ENCODE data around the gene RAP2A.

Gene RAP2A

DNA sequence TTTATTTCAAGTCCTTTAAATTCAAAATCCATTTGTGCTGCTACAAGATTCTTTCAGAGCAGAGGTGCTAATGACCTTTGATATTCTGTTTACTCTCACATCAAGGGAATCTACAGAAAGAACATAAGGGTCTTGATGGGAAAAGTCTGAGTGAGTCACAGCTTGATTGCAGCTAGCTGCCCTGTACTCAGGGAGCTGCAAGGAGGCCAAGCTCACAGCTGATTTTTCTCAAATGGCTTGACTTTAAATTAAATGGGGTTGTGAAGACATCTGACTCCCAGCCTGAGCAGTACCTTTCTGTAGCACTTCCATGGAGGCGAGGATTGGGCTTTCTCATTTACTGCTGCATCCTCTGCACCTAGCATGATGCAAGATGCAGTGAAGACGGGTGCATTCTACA lies 62.5 kb downstream of the RAP2A start:
- DNase-seq, result no peak

DNA sequence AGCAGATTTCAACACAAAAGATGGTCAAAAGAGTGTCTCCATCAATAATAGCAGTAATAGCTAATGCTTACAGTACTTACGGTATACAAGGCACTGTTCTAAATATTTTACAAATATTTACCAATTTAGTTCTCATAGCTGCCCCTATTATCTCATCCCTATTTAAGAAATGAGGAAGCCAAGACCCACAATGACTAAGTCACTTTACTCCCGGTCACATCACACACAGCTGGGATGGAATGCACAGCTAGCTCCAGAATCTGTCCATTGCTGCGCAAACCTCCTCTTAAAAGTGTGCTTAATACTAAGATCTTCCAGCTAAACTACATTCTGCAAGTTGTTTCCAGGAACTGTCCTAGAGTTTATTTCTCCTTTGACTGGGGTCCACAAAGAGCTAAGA lies 63.4 kb downstream of the RAP2A start:
- no peak for DNase-seq

DNA sequence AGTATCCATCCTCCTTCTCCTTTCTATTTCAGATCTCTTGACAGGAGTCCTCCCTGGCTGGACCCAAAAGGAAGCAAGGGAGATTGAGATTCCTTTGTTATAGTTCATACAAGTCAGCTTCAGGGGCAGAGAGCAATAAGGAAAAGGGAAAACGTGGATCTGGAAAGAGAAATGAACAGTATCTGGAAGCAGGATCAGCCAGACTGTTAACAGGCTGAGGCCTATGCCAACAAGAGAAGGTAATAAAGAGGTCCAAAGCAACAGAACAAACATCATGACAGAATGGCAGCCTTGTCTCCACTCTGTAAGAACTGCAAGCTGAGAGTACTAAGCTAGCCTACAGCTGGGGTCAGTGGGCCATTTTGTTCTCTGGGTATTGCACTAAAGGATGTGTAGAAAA lies 64.5 kb downstream of the RAP2A start:
- no peak for DNase-seq

DNA sequence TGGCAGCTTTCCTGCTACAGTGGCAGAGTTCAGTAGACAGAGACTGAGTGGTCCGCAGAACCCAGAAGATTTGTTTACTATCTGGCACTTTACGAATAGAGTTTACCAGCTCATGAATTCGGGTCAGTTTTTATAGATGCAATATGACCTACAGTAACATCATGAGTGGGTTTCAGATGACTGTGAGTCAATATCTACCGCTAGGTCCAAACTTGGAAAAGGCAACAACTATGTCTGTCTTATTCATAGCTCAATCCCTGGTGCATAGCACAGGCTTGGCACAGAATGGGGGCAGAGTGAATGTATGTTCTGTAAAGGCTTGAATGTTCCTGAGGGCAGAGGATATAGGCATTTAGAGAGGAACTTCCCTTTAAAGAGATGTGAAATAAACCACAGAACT lies 65.2 kb downstream of the RAP2A start:
- no peak for DNase-seq

DNA sequence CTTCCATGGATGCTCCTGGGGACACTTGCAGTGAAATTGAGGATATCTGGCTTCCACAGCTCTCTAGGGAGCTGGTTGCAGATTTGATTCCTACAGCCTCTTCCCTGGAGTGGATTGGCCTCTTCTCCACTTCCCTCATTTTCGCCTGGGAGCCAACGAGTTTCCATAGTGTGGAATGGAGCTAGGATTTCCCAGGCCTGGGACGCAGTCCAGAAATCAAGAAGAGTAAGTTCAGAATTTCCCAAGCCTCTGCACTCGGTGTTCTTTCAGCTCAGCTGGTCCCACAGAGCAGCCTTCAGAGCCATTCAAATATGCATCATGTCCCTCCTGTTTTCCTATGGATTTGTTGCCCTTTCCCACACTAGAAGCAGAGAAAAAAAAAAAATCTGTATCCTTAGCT lies 68.2 kb downstream of the RAP2A start:
- DNase-seq, result no peak

DNA sequence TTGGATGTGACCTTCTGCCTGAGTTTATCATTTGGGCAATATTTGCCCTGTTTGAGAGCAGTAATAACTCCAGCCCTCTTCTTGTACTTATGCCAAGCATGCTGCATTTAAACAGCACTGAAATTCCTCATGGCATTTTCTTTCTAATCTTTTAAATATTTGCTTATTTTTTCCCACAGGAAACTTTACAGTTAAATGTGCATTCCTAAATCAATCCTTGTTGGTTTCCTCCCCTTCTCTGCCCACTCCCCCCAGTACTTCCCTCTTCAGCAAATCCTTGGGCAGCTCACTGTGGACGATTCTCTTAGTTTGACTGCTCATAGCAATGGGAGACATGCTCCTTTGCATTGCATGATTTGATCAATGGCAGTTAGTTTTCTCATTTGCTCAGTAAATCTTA lies 68.7 kb downstream of the RAP2A start:
- DNase-seq, result no peak

DNA sequence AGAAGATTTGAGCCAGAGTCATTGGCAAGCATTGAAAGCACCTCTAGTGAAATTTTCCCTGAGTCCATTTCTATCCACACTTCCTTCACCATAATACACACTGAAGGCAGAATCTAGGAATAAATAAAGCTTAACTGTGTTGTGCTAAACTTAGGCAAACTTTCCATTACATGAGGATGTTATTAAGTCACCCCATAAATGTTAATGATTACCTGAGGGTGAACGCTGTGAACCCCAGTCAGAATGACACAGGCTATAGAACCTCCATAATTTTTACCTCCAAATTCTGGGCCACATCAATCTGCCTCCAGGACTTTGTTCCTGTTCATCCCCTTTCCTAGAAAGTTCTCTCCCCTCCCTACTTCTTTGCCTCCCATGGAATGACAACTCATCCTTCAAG lies 71.0 kb downstream of the RAP2A start:
- no peak for DNase-seq

DNA sequence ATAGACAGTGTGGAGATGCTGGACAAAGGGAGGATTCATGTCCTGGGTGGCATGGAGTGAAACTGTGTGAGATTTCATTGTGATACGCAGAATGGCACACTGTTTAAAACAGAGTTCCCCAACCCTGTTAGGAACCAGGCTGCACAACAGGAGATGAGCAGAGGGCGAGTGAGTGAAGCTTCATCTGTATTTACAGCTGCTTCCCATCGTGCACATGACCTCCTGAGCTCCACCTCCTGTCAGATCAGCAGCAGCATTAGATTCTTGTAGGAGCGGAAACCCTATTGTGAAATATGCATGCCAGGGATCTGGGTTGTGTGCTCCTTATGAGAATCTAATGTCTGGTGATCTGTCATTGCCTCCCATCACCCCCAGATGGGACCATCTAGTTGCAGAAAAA lies 72.5 kb downstream of the RAP2A start:
- DNase-seq, result no peak

DNA sequence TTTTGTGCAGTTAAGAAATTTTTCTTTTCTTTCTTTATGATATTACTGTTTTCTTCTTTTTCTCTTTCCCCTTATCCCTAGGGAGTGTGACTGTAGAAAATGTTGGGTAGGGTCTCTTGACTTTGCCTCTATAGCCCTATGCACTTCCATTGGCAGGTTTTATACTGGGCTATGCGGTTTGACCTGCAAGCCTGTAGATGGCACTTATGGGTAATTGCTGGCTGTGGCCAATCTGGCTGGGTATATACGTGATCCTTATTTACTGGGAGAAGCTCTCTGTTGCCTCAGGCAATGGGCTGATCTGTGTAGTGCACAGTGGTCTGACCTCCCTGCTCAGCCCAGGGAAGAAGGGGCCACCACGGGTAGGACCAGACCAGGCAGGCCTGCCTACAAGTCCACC lies 78.8 kb downstream of the RAP2A start:
- DNase-seq, result no peak

DNA sequence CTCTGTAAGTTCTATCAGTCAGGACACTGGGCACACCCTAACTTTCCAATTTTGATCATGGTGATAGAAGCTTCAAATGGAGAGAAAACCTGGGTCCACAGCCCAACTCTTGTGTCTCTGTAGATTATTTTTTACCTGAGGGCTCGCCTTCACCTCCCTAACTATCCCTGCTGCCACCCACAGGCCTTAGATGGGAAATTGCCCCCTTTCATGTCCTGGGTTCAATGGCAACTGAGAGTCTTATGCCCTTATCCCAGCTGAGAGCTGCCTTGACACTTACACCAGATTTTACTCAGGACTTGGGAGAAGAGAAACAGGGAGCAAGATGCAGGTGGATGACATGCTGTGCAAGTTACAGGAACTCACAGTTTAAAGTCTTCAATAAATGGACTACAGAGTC lies 81.7 kb downstream of the RAP2A start:
- no peak for DNase-seq

DNA sequence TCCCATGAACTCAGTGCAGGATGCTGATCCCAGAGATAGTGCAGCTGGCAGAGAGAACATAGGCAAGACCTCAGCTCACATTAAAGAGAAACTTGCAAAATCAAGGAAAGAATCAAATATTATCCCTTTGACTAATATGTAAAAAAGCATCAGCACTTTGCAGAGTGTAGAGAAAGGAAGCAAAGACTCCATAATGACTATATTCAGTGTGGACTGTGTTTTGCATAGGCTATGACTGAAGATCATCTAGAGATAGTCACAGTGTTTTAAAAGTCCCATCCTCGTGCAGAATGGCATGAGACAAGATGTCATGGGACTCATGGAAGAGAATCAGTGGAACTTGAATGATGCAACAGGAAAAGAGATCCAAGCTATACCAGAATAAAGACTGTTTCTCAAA lies 84.0 kb downstream of the RAP2A start:
- DNase-seq, result no peak

Measured in activated CD8-positive, alpha-beta memory T cell treated with anti-CD3 and anti-CD28 coated beads for 24 hours (primary cell).